Measurements from ENCODE around the gene S100Z. TPM values are rescaled to one million over a fixed set of nuclear protein-coding genes. Genes with fewer than 3 reads are reported as not detected.

S100Z gene
- total RNA-seq, 1 experiment from 2014 or later: not detected

- no TSS peak for BruUV-seq (replicated peaks)
- H3K4me1 ChIP-seq (ENCODE audit: control insufficient read depth, insufficient read depth, low read length): peaks cover 24% of the 10 kb centered on the region
- H3K27ac ChIP-seq (ENCODE audit: low read length): peak overlapping the region; percentile 30
- ATAC-seq (no peak), DNase-seq (ENCODE audit: low read depth, low spot score) (no peak)
- H3K27me3 ChIP-seq (ENCODE audit: control insufficient read depth, insufficient read depth, low read length): no peaks in the 10 kb centered on the region
- POLR2A ChIA-PET: no interaction called here
- H3K9me3 ChIP-seq (ENCODE audit: control insufficient read depth, insufficient read depth, low read depth, low read length): no peaks in the 10 kb centered on the region
- intact Hi-C loops (cut with micrococcal nuclease; ENCODE audit: unreplicated experiment) (no loop called here), in situ Hi-C loops (cut with HindIII; ENCODE audit: low pct_unique_long_range_greater_than_20kb, low sequenced_read_pairs) (no loop called here)
- TF ChIP-seq TCF7L2 (IDR thresholded peaks at IDR 0.05; ENCODE audit: low read depth, low read length) (no peak), REST (IDR thresholded peaks at IDR 0.05; ENCODE audit: insufficient read depth in 1 of 2, low read depth in 2 of 2, low read length in 1 of 2) (no peak), SIN3A (IDR thresholded peaks at IDR 0.05; ENCODE audit: borderline replicate concordance, insufficient read depth, low read depth, low read length) (no peak)
- H3K4me3 ChIP-seq (ENCODE audit: low read depth in 2 of 2, low read length in 2 of 2): no peak overlapping the region
- no peaks in the 10 kb centered on the region; the same call in 1 of the 2 replicates for H3K36me3 ChIP-seq (ENCODE audit: control insufficient read depth, insufficient read depth, low read length)
- CTCF ChIA-PET: no interaction called here
These were observed 13.2 kb upstream of the S100Z start for GRCh38 chr5:76836585-76836984.

GRCh38 chr5:76838481-76839261 lies 11.1 kb upstream of the S100Z start:
- no peaks in the 10 kb centered on the region for H3K9me3 ChIP-seq (ENCODE audit: control insufficient read depth, insufficient read depth, low read depth, low read length)
- intact Hi-C loops (cut with micrococcal nuclease; ENCODE audit: unreplicated experiment): no loop called here
- BruUV-seq (replicated peaks): no TSS peak
- peak overlapping the region; percentile 73 for H3K27ac ChIP-seq (ENCODE audit: low read length)
- peak; percentile 86 for ATAC-seq
- H3K4me3 ChIP-seq (ENCODE audit: low read depth in 2 of 2, low read length in 2 of 2): no peak overlapping the region
- no peaks in the 10 kb centered on the region; the same call in 1 of the 2 replicates for H3K36me3 ChIP-seq (ENCODE audit: control insufficient read depth, insufficient read depth, low read length)
- ChIA-PET CTCF (no interaction called here), POLR2A (no interaction called here)
- TF ChIP-seq CTCF (IDR thresholded peaks at IDR 0.05) (no peak), TCF7L2 (IDR thresholded peaks at IDR 0.05; ENCODE audit: low read depth, low read length) (peak; percentile 45; the same call in 1 of the 2 replicates), REST (IDR thresholded peaks at IDR 0.05; ENCODE audit: insufficient read depth in 1 of 2, low read depth in 2 of 2, low read length in 1 of 2) (peak in 1 of 2 experiments; percentile 40; a peak in 1 of 4 replicates), POLR2AphosphoS5 (IDR thresholded peaks at IDR 0.05; ENCODE audit: low read depth, low read length) (peak; percentile 31; the same call in 1 of the 2 replicates), SIN3A (IDR thresholded peaks at IDR 0.05; ENCODE audit: borderline replicate concordance, insufficient read depth, low read depth, low read length) (no peak)
- in situ Hi-C loops (cut with HindIII; ENCODE audit: low pct_unique_long_range_greater_than_20kb, low sequenced_read_pairs): no loop called here
- peaks cover 24% of the 10 kb centered on the region for H3K4me1 ChIP-seq (ENCODE audit: control insufficient read depth, insufficient read depth, low read length)
- no peaks in the 10 kb centered on the region for H3K27me3 ChIP-seq (ENCODE audit: control insufficient read depth, insufficient read depth, low read length)
- no peak for DNase-seq (ENCODE audit: low read depth, low spot score)

Measured in Panc1 (cell line).